ENCODE results near the gene HIPK1. TPM values are rescaled to one million over a fixed set of nuclear protein-coding genes. Genes with fewer than 3 reads are reported as not detected.

The HIPK1 gene
- total and polyA plus RNA-seq, 2 of the 13 experiments (the other 11 are each of a cell fraction or from before 2014, with no cell fraction given) = 20.8 to 33.4 TPM

DNA sequence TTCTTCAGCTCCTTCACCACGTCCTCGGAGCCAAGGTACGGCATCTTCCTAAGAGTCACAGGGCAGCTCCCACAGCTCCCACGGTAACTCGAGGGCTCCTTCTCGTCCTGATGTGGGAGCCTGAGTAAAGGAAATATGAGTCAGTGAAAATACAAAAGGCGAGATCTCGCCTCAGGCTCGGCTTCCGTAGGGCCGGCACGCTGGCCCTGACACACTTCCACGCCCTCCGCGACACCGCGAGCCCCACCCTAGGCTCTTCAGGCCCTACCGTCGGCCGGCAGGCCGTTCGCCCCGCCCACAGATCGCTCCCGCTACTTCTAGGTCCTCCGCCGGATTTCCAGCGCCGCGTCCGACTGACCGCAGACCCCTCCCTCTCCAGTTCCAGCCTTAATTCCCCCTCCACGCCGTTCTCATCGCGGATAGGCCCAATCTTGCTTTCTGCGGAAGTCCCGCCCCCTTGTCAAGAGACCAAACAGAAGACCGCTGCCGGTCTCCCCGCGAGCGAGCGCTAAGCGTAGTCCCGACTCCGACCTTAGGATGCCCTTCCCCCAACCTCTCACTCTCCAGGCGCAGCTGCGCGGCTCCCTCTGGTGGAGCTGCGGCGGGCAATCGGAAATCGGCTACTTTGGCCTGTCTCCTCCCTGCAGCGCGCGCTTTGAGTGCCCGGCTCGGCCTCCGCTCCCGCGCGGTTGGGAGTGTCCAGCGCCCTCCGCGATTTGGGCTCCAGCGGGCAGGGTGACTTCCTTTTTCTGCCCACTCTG is 24.3 kb upstream of the HIPK1 start, which contains the start of the genes AP4B1 and DCLRE1B (continued):
- TF ChIP-seq, protein P1, sequence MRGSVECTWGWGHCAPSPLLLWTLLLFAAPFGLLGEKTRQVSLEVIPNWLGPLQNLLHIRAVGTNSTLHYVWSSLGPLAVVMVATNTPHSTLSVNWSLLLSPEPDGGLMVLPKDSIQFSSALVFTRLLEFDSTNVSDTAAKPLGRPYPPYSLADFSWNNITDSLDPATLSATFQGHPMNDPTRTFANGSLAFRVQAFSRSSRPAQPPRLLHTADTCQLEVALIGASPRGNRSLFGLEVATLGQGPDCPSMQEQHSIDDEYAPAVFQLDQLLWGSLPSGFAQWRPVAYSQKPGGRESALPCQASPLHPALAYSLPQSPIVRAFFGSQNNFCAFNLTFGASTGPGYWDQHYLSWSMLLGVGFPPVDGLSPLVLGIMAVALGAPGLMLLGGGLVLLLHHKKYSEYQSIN (CRISPR knock-in tag; IDR thresholded peaks at IDR 0.05; ENCODE audit: borderline replicate concordance) = no peak
- TF ChIP-seq MIER2 (CRISPR knock-in tag; IDR thresholded peaks at IDR 0.05) (no peak), NR2F6 (IDR thresholded peaks at IDR 0.05) (no peak), NR2F6 (CRISPR knock-in tag; IDR thresholded peaks at IDR 0.05) (peak; percentile 54; the same call in 1 of the 2 replicates), ZNF256 (CRISPR knock-in tag; conservative IDR thresholded peaks at IDR 0.05) (no peak), FOXP1 (IDR thresholded peaks at IDR 0.05) (no peak), FOXP1 (CRISPR knock-in tag; IDR thresholded peaks at IDR 0.05) (0 out of 2 replicates have a peak, but pooled peaks have one; percentile 33), HDAC1 (CRISPR knock-in tag; IDR thresholded peaks at IDR 0.05) (peak; percentile 99), ZNF343 (CRISPR knock-in tag; IDR thresholded peaks at IDR 0.05) (no peak), ZNF282 (IDR thresholded peaks at IDR 0.05; ENCODE audit: partially characterized antibody) (no peak)
- TF ChIP-seq, protein P2, sequence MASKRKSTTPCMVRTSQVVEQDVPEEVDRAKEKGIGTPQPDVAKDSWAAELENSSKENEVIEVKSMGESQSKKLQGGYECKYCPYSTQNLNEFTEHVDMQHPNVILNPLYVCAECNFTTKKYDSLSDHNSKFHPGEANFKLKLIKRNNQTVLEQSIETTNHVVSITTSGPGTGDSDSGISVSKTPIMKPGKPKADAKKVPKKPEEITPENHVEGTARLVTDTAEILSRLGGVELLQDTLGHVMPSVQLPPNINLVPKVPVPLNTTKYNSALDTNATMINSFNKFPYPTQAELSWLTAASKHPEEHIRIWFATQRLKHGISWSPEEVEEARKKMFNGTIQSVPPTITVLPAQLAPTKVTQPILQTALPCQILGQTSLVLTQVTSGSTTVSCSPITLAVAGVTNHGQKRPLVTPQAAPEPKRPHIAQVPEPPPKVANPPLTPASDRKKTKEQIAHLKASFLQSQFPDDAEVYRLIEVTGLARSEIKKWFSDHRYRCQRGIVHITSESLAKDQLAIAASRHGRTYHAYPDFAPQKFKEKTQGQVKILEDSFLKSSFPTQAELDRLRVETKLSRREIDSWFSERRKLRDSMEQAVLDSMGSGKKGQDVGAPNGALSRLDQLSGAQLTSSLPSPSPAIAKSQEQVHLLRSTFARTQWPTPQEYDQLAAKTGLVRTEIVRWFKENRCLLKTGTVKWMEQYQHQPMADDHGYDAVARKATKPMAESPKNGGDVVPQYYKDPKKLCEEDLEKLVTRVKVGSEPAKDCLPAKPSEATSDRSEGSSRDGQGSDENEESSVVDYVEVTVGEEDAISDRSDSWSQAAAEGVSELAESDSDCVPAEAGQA (IDR thresholded peaks at IDR 0.05; ENCODE audit: low read depth) = no peak; the same call in 1 of the 2 replicates
- TF ChIP-seq, protein P2 (CRISPR knock-in tag; IDR thresholded peaks at IDR 0.05; ENCODE audit: borderline replicate concordance) = no peak
- TF ChIP-seq, protein P3, sequence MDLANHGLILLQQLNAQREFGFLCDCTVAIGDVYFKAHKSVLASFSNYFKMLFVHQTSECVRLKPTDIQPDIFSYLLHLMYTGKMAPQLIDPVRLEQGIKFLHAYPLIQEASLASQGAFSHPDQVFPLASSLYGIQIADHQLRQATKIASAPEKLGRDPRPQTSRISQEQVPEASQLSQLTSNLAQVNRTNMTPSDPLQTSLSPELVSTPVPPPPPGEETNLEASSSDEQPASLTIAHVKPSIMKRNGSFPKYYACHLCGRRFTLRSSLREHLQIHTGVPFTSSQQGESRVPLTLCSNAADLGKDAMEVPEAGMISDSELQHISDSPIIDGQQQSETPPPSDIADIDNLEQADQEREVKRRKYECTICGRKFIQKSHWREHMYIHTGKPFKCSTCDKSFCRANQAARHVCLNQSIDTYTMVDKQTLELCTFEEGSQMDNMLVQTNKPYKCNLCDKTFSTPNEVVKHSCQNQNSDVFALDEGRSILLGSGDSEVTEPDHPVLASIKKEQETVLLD (CRISPR knock-in tag; IDR thresholded peaks at IDR 0.05; ENCODE audit: low read depth) = peak; percentile 92; the same call in 1 of the 2 replicates
- TF ChIP-seq, protein P4, sequence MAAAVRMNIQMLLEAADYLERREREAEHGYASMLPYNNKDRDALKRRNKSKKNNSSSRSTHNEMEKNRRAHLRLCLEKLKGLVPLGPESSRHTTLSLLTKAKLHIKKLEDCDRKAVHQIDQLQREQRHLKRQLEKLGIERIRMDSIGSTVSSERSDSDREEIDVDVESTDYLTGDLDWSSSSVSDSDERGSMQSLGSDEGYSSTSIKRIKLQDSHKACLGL (CRISPR knock-in tag; IDR thresholded peaks at IDR 0.05) = peak; percentile 77
- TF ChIP-seq, protein P5, sequence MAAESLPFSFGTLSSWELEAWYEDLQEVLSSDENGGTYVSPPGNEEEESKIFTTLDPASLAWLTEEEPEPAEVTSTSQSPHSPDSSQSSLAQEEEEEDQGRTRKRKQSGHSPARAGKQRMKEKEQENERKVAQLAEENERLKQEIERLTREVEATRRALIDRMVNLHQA (CRISPR knock-in tag; IDR thresholded peaks at IDR 0.05) = no peak
- TF ChIP-seq, protein P6, sequence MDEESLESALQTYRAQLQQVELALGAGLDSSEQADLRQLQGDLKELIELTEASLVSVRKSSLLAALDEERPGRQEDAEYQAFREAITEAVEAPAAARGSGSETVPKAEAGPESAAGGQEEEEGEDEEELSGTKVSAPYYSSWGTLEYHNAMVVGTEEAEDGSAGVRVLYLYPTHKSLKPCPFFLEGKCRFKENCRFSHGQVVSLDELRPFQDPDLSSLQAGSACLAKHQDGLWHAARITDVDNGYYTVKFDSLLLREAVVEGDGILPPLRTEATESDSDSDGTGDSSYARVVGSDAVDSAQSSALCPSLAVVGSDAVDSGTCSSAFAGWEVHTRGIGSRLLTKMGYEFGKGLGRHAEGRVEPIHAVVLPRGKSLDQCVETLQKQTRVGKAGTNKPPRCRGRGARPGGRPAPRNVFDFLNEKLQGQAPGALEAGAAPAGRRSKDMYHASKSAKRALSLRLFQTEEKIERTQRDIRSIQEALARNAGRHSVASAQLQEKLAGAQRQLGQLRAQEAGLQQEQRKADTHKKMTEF (CRISPR knock-in tag; IDR thresholded peaks at IDR 0.05) = peak; percentile 97
- TF ChIP-seq, protein P7, sequence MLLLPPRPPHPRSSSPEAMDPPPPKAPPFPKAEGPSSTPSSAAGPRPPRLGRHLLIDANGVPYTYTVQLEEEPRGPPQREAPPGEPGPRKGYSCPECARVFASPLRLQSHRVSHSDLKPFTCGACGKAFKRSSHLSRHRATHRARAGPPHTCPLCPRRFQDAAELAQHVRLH (CRISPR knock-in tag; IDR thresholded peaks at IDR 0.05; ENCODE audit: borderline replicate concordance, low read depth) = no peak
